Ovary (tissue), 3 donors: Measurements from ENCODE around the gene CHN1.

ENCODE experiments used
- CTCF ChIP-seq, 3 donors: fragments of 450-650 bp in 2 of 3; fragments of 200-600 bp in 1 of 3; IDR thresholded peaks; one replicate each; pipeline versions ENCODE4 v1.5.1 to v1.8.0; 2016 to 2022; ENCODE audit warnings: antibody characterized with exemption in 3 of 3, mild to moderate bottlenecking in 1 of 3
- EP300 ChIP-seq: sonication (generic); formaldehyde crosslinking; IDR thresholded peaks from one replicate; pipeline ENCODE4 v1.6.1; 2017; ENCODE audit warnings: antibody characterized with exemption
- POLR2A ChIP-seq: fragments of 450-650 bp; IDR thresholded peaks from one replicate; pipeline ENCODE4 v1.6.1; 2017; ENCODE audit warnings: antibody characterized with exemption, mild to moderate bottlenecking, moderate library complexity
- donor health status: DM: no; HTN: no; CAD: no.

DNA sequence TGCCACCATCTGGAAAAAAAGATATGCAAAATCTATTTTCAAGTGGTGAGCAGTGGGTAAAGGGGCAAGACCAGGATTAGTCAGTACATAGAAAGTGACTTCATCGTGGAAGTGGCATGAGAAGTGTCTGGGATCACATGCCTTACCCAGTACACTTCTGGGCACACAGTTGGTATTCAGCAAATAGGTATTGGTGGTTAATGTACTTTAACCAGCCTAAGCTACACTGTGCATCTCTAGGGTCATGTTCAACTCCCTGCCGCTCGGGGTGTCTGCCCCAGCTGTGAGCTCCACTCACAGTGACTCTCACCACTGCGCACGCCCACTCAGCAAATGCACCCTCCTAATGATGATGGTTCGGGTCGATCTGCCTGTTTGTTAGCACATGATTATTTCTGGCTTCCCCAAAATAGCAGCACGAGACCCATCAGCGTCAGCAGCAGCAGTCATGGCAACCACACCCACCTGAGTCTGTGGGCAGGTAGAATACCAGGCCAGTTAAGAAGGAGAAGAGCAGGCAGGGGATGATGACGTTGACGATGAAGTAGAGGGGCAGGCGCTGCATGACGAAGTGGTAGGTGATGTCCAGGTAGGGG is 252.0 kb downstream of the CHN1 start:
- TF ChIP-seq CTCF (IDR thresholded peaks at IDR 0.05) (no peak), POLR2A (no peak), EP300 (no peak)
